ENCODE measurements around the gene GTF3C2.
"Not testable (repeated sequence)": the region's sequence is repeated elsewhere in the genome, so short reads cannot be mapped to it uniquely, and the experiment has no call there.

The GTF3C2 gene

GRCh38 chr2:27320958-27321543, 35.5 kb downstream of the GTF3C2 start:
- no peak for DNase-seq

GRCh38 chr2:27319839-27320238, 36.7 kb downstream of the GTF3C2 start:
- DNase-seq, result not testable (repeated sequence)

GRCh38 chr2:27316655-27317412, 39.7 kb downstream of the GTF3C2 start:
- no peak for DNase-seq

- no peak for DNase-seq
These were observed 41.4 kb downstream of the GTF3C2 start for GRCh38 chr2:27315122-27315521.

GRCh38 chr2:27314709-27315108, 41.9 kb downstream of the GTF3C2 start:
- no peak for DNase-seq

GRCh38 chr2:27313882-27314645, 42.5 kb downstream of the GTF3C2 start:
- no peak for DNase-seq

GRCh38 chr2:27312152-27312551, 44.4 kb downstream of the GTF3C2 start:
- DNase-seq, result no peak

- no peak for DNase-seq
These were observed 46.9 kb downstream of the GTF3C2 start for GRCh38 chr2:27309651-27310050.

GRCh38 chr2:27308359-27308881, 48.1 kb downstream of the GTF3C2 start, which contains the start of gene UCN:
Gene UCN (minus strand): TSS chr2:27308445. CDS start chr2:27307895, 550 bp downstream.
- no peak for DNase-seq

- no peak for DNase-seq
These were observed 48.8 kb downstream of the GTF3C2 start for GRCh38 chr2:27307545-27308358.

GRCh38 chr2:27307287-27307544, 49.3 kb downstream of the GTF3C2 start:
- no peak for DNase-seq

GRCh38 chr2:27306573-27307286, 49.8 kb downstream of the GTF3C2 start:
- DNase-seq, result peak; percentile 17

- DNase-seq, result no peak
These were observed 50.4 kb downstream of the GTF3C2 start for GRCh38 chr2:27306136-27306535.

- no peak for DNase-seq
These were observed 51.0 kb downstream of the GTF3C2 start for GRCh38 chr2:27305516-27305915.

GRCh38 chr2:27304488-27305240, 51.9 kb downstream of the GTF3C2 start:
- DNase-seq, result no peak

GRCh38 chr2:27303093-27304025, 53.2 kb downstream of the GTF3C2 start:
- peak; percentile 70 for DNase-seq

GRCh38 chr2:27300606-27301005, 56.0 kb downstream of the GTF3C2 start:
- not testable (repeated sequence) for DNase-seq

- no peak for DNase-seq
These were observed 58.0 kb downstream of the GTF3C2 start for GRCh38 chr2:27298391-27299080.

- DNase-seq, result no peak
These were observed 59.4 kb downstream of the GTF3C2 start for GRCh38 chr2:27297195-27297594.

- DNase-seq, result no peak
These were observed 60.1 kb downstream of the GTF3C2 start for GRCh38 chr2:27296481-27296880.
